ENCODE results near the gene SLC45A1. TPM values are rescaled to one million over a fixed set of nuclear protein-coding genes. Genes with fewer than 3 reads are reported as not detected.

The SLC45A1 gene
- total and polyA plus RNA-seq, 9 of the 15 experiments (the other 6 are each of a cell fraction or from before 2014, with no cell fraction given) = not detected

DNA sequence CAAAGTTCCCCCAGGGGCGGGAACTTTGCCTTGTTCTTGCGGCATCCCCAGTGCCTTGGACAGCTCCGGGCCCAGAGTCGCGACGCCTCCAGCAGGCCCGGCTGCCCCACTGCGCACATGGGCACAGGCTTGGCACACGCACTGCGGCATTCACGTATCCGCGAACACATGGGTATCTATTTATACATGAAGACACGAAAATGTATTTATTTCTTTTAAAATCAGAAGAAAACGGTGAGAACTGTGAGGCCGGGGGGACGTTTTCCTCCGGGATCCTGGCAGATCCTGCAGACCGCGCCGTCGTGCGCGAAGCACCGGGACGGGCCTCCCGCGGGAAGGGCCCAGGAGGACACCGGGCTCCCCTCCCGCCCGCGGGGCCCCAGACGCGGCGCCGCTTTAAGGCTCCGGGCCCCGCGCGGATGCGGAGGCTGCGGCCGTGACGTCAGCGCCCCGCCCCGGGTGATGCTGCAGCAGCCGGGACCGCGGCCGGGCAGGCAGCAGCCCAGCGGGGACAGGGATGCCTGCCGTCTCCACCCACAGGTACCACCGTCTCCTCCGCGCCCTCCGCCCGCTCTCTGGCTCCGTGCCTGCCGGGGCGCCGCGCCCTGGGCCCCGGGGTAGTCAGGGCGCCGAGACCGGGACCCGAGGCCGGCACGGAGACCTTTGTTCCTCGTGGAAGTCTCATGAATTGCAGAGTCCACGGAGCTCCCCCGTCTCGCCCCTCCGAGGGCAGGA, at the start of gene SLC45A1 (continued):
- TF ChIP-seq CREB1 (IDR thresholded peaks at IDR 0.05) = peak; percentile 90
- peak; percentile 86 for TF ChIP-seq CREB1 (CRISPR knock-in tag; IDR thresholded peaks at IDR 0.05)
- TF ChIP-seq, protein P1, sequence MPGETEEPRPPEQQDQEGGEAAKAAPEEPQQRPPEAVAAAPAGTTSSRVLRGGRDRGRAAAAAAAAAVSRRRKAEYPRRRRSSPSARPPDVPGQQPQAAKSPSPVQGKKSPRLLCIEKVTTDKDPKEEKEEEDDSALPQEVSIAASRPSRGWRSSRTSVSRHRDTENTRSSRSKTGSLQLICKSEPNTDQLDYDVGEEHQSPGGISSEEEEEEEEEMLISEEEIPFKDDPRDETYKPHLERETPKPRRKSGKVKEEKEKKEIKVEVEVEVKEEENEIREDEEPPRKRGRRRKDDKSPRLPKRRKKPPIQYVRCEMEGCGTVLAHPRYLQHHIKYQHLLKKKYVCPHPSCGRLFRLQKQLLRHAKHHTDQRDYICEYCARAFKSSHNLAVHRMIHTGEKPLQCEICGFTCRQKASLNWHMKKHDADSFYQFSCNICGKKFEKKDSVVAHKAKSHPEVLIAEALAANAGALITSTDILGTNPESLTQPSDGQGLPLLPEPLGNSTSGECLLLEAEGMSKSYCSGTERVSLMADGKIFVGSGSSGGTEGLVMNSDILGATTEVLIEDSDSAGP (CRISPR knock-in tag; IDR thresholded peaks at IDR 0.05) = peak; percentile 7; the same call in 1 of the 2 replicates
- TF ChIP-seq, protein P2, sequence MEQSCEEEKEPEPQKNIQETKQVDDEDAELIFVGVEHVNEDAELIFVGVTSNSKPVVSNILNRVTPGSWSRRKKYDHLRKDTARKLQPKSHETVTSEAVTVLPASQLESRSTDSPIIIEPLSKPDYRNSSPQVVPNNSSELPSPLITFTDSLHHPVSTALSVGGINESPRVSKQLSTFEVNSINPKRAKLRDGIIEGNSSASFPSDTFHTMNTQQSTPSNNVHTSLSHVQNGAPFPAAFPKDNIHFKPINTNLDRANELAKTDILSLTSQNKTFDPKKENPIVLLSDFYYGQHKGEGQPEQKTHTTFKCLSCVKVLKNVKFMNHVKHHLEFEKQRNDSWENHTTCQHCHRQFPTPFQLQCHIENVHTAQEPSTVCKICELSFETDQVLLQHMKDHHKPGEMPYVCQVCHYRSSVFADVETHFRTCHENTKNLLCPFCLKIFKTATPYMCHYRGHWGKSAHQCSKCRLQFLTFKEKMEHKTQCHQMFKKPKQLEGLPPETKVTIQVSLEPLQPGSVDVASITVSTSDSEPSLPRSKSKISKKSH (CRISPR knock-in tag; IDR thresholded peaks at IDR 0.05) = no peak
- TF ChIP-seq ATF7 (IDR thresholded peaks at IDR 0.05) = peak; percentile 81
- peak; percentile 73; the same call in 1 of the 2 replicates for TF ChIP-seq RB1 (IDR thresholded peaks at IDR 0.05; ENCODE audit: low read depth)
- peak; percentile 88 for TF ChIP-seq HMGN3 (IDR thresholded peaks at IDR 0.05; ENCODE audit: borderline replicate concordance, extremely low read depth, insufficient read length, low read depth, low read length)
- TF ChIP-seq L3MBTL2 (IDR thresholded peaks at IDR 0.05) = peak; percentile 94
- TF ChIP-seq PRPF4 (IDR thresholded peaks at IDR 0.05; ENCODE audit: insufficient read depth, low read depth, low read length, poor library complexity, severe bottlenecking) = no peak
- 0 out of 2 replicates have a peak, but pooled peaks have one; percentile 47 for TF ChIP-seq MTA3 (IDR thresholded peaks at IDR 0.05; ENCODE audit: borderline replicate concordance)
- TF ChIP-seq, protein P3, sequence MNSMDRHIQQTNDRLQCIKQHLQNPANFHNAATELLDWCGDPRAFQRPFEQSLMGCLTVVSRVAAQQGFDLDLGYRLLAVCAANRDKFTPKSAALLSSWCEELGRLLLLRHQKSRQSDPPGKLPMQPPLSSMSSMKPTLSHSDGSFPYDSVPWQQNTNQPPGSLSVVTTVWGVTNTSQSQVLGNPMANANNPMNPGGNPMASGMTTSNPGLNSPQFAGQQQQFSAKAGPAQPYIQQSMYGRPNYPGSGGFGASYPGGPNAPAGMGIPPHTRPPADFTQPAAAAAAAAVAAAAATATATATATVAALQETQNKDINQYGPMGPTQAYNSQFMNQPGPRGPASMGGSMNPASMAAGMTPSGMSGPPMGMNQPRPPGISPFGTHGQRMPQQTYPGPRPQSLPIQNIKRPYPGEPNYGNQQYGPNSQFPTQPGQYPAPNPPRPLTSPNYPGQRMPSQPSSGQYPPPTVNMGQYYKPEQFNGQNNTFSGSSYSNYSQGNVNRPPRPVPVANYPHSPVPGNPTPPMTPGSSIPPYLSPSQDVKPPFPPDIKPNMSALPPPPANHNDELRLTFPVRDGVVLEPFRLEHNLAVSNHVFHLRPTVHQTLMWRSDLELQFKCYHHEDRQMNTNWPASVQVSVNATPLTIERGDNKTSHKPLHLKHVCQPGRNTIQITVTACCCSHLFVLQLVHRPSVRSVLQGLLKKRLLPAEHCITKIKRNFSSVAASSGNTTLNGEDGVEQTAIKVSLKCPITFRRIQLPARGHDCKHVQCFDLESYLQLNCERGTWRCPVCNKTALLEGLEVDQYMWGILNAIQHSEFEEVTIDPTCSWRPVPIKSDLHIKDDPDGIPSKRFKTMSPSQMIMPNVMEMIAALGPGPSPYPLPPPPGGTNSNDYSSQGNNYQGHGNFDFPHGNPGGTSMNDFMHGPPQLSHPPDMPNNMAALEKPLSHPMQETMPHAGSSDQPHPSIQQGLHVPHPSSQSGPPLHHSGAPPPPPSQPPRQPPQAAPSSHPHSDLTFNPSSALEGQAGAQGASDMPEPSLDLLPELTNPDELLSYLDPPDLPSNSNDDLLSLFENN (IDR thresholded peaks at IDR 0.05; ENCODE audit: low read depth in 2 of 2, low read length in 2 of 2) = no peak
- TF ChIP-seq, protein P4, sequence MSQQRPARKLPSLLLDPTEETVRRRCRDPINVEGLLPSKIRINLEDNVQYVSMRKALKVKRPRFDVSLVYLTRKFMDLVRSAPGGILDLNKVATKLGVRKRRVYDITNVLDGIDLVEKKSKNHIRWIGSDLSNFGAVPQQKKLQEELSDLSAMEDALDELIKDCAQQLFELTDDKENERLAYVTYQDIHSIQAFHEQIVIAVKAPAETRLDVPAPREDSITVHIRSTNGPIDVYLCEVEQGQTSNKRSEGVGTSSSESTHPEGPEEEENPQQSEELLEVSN (IDR thresholded peaks at IDR 0.05; ENCODE audit: borderline replicate concordance in 1 of 2, extremely low read depth in 1 of 2, insufficient read depth in 1 of 2, insufficient read length in 1 of 2, low read depth in 1 of 2, low read length in 1 of 2, poor library complexity in 1 of 2, severe bottlenecking in 1 of 2) = peak; percentile 71 to 93
- 0 out of 2 replicates have a peak, but pooled peaks have one; percentile 37 for TF ChIP-seq ESRRA (IDR thresholded peaks at IDR 0.05; ENCODE audit: borderline replicate concordance, low read depth)
- TF ChIP-seq FUS (optimal IDR thresholded peaks at IDR 0.05; ENCODE audit: low read depth, low read length) = peak; percentile 78
- peak; percentile 85 for TF ChIP-seq CCNT2 (IDR thresholded peaks at IDR 0.05; ENCODE audit: borderline replicate concordance, extremely low read depth, insufficient read length, low read depth, low read length)
- no peak for TF ChIP-seq SMAD4 (CRISPR knock-in tag; conservative IDR thresholded peaks at IDR 0.05)

All from K562 (cell line).